ENCODE measurements around the gene SMAP2. TPM values are rescaled to one million over a fixed set of nuclear protein-coding genes. Genes with fewer than 3 reads are reported as not detected.

The SMAP2 gene
- total RNA-seq (2012; rRNA removed) = 30.1 and 33.6 TPM in 2 replicates
- 29.1 and 31.0 TPM in 2 replicates for polyA plus RNA-seq (2012; rRNA removed)
- polyA plus RNA-seq (2012; cell fraction: cytosol; rRNA removed) = 15.8 and 20.4 TPM in 2 replicates
- polyA plus RNA-seq (2012; cell fraction: nucleus; rRNA removed; ENCODE audit: low replicate concordance) = 20.5 and 30.1 TPM in 2 replicates
- percentile 87 among the genes with signal in this experiment for Bru-seq, nascent RNA
- BruChase-seq, experiment 1, labeled RNA remaining after a 6-hour chase = percentile 91 among the genes with signal in this experiment
- percentile 91 among the genes with signal in this experiment for BruChase-seq, experiment 2, labeled RNA remaining after a 2-hour chase
- long read RNA-seq, transcript SMAP2-202 (10 exons, 2,939 nt) = major isoform, 30 of 48 reads
- long read RNA-seq, partial matches to known transcripts = 5 of 48 reads
- long read RNA-seq, other reads (novel, unspliced or antisense) = 12 of 48 reads

DNA sequence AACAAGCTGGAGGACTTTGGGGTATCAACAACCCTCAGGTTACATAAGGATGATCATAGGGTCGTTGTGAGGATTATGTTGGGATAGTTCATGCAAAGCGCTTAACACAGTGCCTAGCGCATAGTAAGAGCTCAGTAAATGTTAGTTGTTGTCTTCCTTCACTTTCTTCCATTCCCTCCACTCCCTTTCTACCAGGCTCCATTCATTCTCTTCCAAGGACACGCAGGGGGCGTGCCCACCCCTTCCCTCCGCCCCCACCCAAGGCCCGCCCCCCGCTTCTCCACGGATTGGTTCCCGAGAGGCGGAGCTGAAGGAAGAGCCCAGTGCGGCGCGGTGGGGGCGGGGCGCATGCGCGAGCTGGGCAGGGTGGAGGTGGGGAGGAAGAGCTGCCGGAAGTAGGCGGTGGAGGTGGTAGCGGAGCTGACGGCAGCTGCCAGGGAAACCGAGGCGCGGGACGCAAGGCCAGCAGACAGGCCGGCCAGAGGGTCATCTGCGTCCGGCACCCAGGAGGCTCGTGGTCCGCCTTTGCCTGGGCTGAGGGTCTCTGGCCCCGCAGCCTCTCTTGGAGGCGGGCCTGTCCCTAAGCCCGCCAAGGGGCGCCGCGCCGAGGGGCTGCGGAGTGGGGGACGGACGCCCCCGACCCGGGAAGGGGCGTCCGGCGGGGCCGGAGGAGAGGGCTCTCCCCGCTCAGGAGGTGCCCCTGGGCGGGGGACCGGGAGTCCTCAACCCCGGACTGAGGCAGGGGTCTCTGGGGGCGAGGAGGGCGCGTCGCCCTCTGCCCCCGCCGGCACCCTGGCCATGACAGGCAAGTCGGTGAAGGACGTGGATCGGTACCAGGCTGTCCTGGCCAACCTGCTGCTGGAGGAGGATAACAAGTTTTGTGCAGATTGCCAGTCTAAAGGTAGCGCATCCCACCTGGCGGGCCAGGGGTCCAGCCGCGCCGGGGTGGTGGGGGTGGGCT lies at the start of gene SMAP2:
Gene SMAP2, plus strand, starts transcription at position 405 of the 961 bp plus-strand sequence. Its CDS starts 394 bp downstream, at position 799.
- WGBS, 2 experiments (ENCODE audit: extremely low coverage in 2 of 2, insufficient read length in 1 of 2) = 0% methylated on average over 19 of the region's 65 CpGs; no CpG with 5 or more reads in 1 of the 2 experiments
- Histone ChIP-seq H3K4me1 (ENCODE audit: control insufficient read depth, insufficient read depth, low read length) (no peaks in the 10 kb centered on the region), H2BK120ac (ENCODE audit: low read depth, low read length) (peak within 1 kb of the TSS; percentile 89), H3K27me3 (ENCODE audit: control insufficient read depth, insufficient read depth, low read length) (no peaks in the 10 kb centered on the region), H3K79me1 (ENCODE audit: low read depth in 1 of 2, low read length in 2 of 2) (peaks cover 0 to 32% of the 10 kb centered on the region in 2 experiments; a peak in 3 of 4 replicates), H4K8ac (ENCODE audit: low read depth in 2 of 2, low read length in 2 of 2) (peak within 1 kb of the TSS in 1 of 2 experiments; percentile 91; a peak in 2 of 4 replicates), H4K91ac (ENCODE audit: insufficient read depth, low read depth, low read length) (peak within 1 kb of the TSS; percentile 62), H3K27ac (ENCODE audit: insufficient read depth, low read length) (peak within 1 kb of the TSS; percentile 43), H3K14ac (replicated peaks; ENCODE audit: low read depth, low read length) (peak within 1 kb of the TSS; percentile 96), H3K9me1 (ENCODE audit: insufficient read depth, low read length) (peaks cover 5% of the 10 kb centered on the region; the same call in 1 of the 2 replicates), H2AFZ (replicated peaks; ENCODE audit: low read length, poor library complexity) (peak within 1 kb of the TSS; percentile 98), H3K9ac (ENCODE audit: low read depth, low read length) (peak within 1 kb of the TSS; percentile 77), H3K36me3 (ENCODE audit: control insufficient read depth, insufficient read depth, low read length) (no peaks in the 10 kb centered on the region), H2AK5ac (ENCODE audit: low read depth, low read length) (peak within 1 kb of the TSS; percentile 66; the same call in 1 of the 2 replicates), H2BK5ac (ENCODE audit: low read depth, low read length, poor library complexity, severe bottlenecking) (peak within 1 kb of the TSS; percentile 94), H4K5ac (ENCODE audit: low read depth, low read length) (peak within 1 kb of the TSS; percentile 69; the same call in 1 of the 2 replicates), H3K4me2 (ENCODE audit: low read depth, low read length) (peak within 1 kb of the TSS; percentile 90), H3K9me3 (ENCODE audit: control insufficient read depth, insufficient read depth, low read length) (no peaks in the 10 kb centered on the region), H3K4me3 (ENCODE audit: insufficient read depth, low read depth, low read length) (peak within 1 kb of the TSS; percentile 82), H3K23ac (ENCODE audit: low read depth, low read length) (peak within 1 kb of the TSS; percentile 96), H2BK20ac (ENCODE audit: low read depth, low read length) (peak within 1 kb of the TSS; percentile 76; the same call in 1 of the 2 replicates), H2AK9ac (replicated peaks; ENCODE audit: low read depth, low read length, poor library complexity) (peak within 1 kb of the TSS; percentile 92), H3K18ac (ENCODE audit: low read depth, low read length) (peak within 1 kb of the TSS; percentile 55; the same call in 1 of the 2 replicates), H4K20me1 (ENCODE audit: insufficient read depth, low read length) (no peaks in the 10 kb centered on the region), H3K4ac (ENCODE audit: low read depth, low read length) (peak within 1 kb of the TSS; percentile 86), H3K56ac (ENCODE audit: extremely low read depth, insufficient read depth, low read length) (peak within 1 kb of the TSS; percentile 88), H2BK15ac (ENCODE audit: low read depth, low read length) (peak within 1 kb of the TSS; percentile 9; the same call in 2 of the 3 replicates)
- ATAC-seq (ENCODE audit: low read depth) = peak; percentile 97
- dilution Hi-C loops (cut with HindIII; ENCODE audit: low sequenced_read_pairs, unreplicated experiment) = no loop called here
- ChIA-PET CTCF (interaction anchor here (0.8 to 1.9 kb wide), 3 partner anchors 9 to 229 kb away, joined by 3 to 6 read pairs (median 3); no protein-coding TSS in a partner anchor), POLR2A (ENCODE audit: unreplicated experiment) (no interaction called here)
- no TSS peak for BruUV-seq (replicated peaks)
- in situ Hi-C loops (cut with MboI; ENCODE audit: low sequenced_read_pairs) = no loop called here
- intact Hi-C loops (cut with micrococcal nuclease) = no loop called here
- DNase-seq = peak; percentile 92
- TF ChIP-seq MXI1 (IDR thresholded peaks at IDR 0.05; ENCODE audit: borderline replicate concordance, low read depth, low read length) (peak; percentile 41; the same call in 1 of the 2 replicates), FOS (IDR thresholded peaks at IDR 0.05; ENCODE audit: low read depth, low read length) (no peak), SMC3 (IDR thresholded peaks at IDR 0.05; ENCODE audit: low read depth, low read length) (no peak), CEBPB (IDR thresholded peaks at IDR 0.05; ENCODE audit: low read depth, low read length) (no peak), RAD21 (IDR thresholded peaks at IDR 0.05; ENCODE audit: low read length) (no peak), POLR2A (IDR thresholded peaks at IDR 0.05; ENCODE audit: low read depth, low read length) (peak; percentile 79), MAFK (IDR thresholded peaks at IDR 0.05; ENCODE audit: low read depth, low read length) (no peak), CHD1 (IDR thresholded peaks at IDR 0.05; ENCODE audit: low read depth, low read length) (no peak), RCOR1 (IDR thresholded peaks at IDR 0.05; ENCODE audit: insufficient replicate concordance, low read length) (no peak), MAZ (IDR thresholded peaks at IDR 0.05; ENCODE audit: borderline replicate concordance, low read depth, low read length) (peak; percentile 85; the same call in 1 of the 2 replicates)
- TF ChIP-seq, protein P1, sequence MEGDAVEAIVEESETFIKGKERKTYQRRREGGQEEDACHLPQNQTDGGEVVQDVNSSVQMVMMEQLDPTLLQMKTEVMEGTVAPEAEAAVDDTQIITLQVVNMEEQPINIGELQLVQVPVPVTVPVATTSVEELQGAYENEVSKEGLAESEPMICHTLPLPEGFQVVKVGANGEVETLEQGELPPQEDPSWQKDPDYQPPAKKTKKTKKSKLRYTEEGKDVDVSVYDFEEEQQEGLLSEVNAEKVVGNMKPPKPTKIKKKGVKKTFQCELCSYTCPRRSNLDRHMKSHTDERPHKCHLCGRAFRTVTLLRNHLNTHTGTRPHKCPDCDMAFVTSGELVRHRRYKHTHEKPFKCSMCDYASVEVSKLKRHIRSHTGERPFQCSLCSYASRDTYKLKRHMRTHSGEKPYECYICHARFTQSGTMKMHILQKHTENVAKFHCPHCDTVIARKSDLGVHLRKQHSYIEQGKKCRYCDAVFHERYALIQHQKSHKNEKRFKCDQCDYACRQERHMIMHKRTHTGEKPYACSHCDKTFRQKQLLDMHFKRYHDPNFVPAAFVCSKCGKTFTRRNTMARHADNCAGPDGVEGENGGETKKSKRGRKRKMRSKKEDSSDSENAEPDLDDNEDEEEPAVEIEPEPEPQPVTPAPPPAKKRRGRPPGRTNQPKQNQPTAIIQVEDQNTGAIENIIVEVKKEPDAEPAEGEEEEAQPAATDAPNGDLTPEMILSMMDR (conservative IDR thresholded peaks at IDR 0.05; ENCODE audit: low read depth, low read length) = no peak
- TF ChIP-seq, protein P2, sequence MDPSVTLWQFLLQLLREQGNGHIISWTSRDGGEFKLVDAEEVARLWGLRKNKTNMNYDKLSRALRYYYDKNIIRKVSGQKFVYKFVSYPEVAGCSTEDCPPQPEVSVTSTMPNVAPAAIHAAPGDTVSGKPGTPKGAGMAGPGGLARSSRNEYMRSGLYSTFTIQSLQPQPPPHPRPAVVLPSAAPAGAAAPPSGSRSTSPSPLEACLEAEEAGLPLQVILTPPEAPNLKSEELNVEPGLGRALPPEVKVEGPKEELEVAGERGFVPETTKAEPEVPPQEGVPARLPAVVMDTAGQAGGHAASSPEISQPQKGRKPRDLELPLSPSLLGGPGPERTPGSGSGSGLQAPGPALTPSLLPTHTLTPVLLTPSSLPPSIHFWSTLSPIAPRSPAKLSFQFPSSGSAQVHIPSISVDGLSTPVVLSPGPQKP (IDR thresholded peaks at IDR 0.05; ENCODE audit: borderline replicate concordance, low read depth, low read length) = no peak

Data from IMR-90 (cell line).